LHCN-M2 (cell line): ENCODE data around the gene SLC25A53. TPM values are rescaled to one million over a fixed set of nuclear protein-coding genes. Genes with fewer than 3 reads are reported as not detected.
A peak's percentile ranks its signal among the peaks of the same experiment; 100 is the strongest.

ENCODE experiments used
- DNase-seq: peaks from one replicate; pipeline ENCODE4 v3.0.0-alpha.2; 2012; ENCODE audit warnings: low read depth
- polyA plus RNA-seq: library from polyadenylated mRNA; unstranded; fragments of >200 nt; gene quantifications from one replicate; pipeline ENCODE4 v1.2.1, GENCODE V29; 2012; ENCODE audit warnings: missing spikeins
- total RNA-seq: library from RNA; depleted of rRNA; stranded (reverse); fragments of >200 nt; gene quantifications from 2 replicates; pipeline ENCODE4 v1.2.3, GENCODE V29; 2014; rRNA removed

The SLC25A53 gene
- 5.6 and 5.9 TPM in 2 replicates for total RNA-seq
- 5.3 TPM for polyA plus RNA-seq

- DNase-seq, result peak; percentile 75
These were observed at the start of gene SLC25A53 for GRCh38 chrX:104156630-104157529. SLC25A53 (minus strand) TSS chrX:104157009; CDS start chrX:104105257, 51,752 bp downstream.

GRCh38 chrX:104205548-104205947 is 48.7 kb upstream of the SLC25A53 start:
- DNase-seq, result no peak

- DNase-seq, result peak; percentile 19
These were observed 38.8 kb upstream of the SLC25A53 start for GRCh38 chrX:104195489-104196084.

GRCh38 chrX:104195013-104195412 is 38.2 kb upstream of the SLC25A53 start:
- no peak for DNase-seq

- no peak for DNase-seq
These were observed 36.7 kb upstream of the SLC25A53 start for GRCh38 chrX:104193485-104193884.

GRCh38 chrX:104189837-104190236 is 33.0 kb upstream of the SLC25A53 start:
- DNase-seq, result no peak

- no peak for DNase-seq
These were observed 31.1 kb upstream of the SLC25A53 start for GRCh38 chrX:104187931-104188330.

- DNase-seq, result no peak
These were observed 26.9 kb upstream of the SLC25A53 start for GRCh38 chrX:104183685-104184084.

- DNase-seq, result no peak
These were observed 17.0 kb upstream of the SLC25A53 start for GRCh38 chrX:104173841-104174240.

- DNase-seq, result no peak
These were observed 16.0 kb upstream of the SLC25A53 start for GRCh38 chrX:104172788-104173187.

GRCh38 chrX:104172121-104172520 is 15.3 kb upstream of the SLC25A53 start:
- DNase-seq, result no peak

GRCh38 chrX:104168127-104168526 is 11.3 kb upstream of the SLC25A53 start:
- DNase-seq, result no peak

GRCh38 chrX:104166735-104167436 is 10.1 kb upstream of the SLC25A53 start:
- no peak for DNase-seq

GRCh38 chrX:104165894-104166734 is 9.3 kb upstream of the SLC25A53 start, which contains the start of gene FAM199X:
FAM199X (plus strand) TSS chrX:104166453; CDS start chrX:104166786, 333 bp downstream.
- peak; percentile 79 for DNase-seq

- no peak for DNase-seq
These were observed 5.8 kb downstream of the SLC25A53 start for GRCh38 chrX:104151037-104151436.

GRCh38 chrX:104141087-104141760 is 15.6 kb downstream of the SLC25A53 start:
- DNase-seq, result no peak

GRCh38 chrX:104137496-104137895 is 19.3 kb downstream of the SLC25A53 start:
- DNase-seq, result peak; percentile 19

GRCh38 chrX:104136241-104137019 is 20.4 kb downstream of the SLC25A53 start:
- DNase-seq, result peak; percentile 72

GRCh38 chrX:104135677-104136076 is 21.1 kb downstream of the SLC25A53 start:
- no peak for DNase-seq
